GM21390 (cell line): ENCODE measurements around the gene FKBP2.

Experiments used
- ATAC-seq: cut with Tn5 transposase; IDR thresholded peaks from one replicate; pipeline ENCODE4 v1.9.1; 2021; ENCODE audit not compliant: unreplicated experiment

Gene FKBP2

GRCh38 chr11:64233913-64234586, 6.8 kb upstream of the FKBP2 start, which contains the start of gene VEGFB:
VEGFB (plus strand) TSS chr11:64234584; CDS start chr11:64234834, 250 bp downstream.
- ATAC-seq: no peak

- no peak for ATAC-seq
These were observed 6.1 kb upstream of the FKBP2 start for GRCh38 chr11:64234647-64235379.

- no peak for ATAC-seq
These were observed 5.3 kb upstream of the FKBP2 start for GRCh38 chr11:64235437-64236161.

GRCh38 chr11:64237484-64237951, 3.4 kb upstream of the FKBP2 start:
- ATAC-seq: no peak

- no peak for ATAC-seq
These were observed 2.8 kb upstream of the FKBP2 start for GRCh38 chr11:64238076-64238475.

GRCh38 chr11:64238999-64239398, 1.9 kb upstream of the FKBP2 start:
- ATAC-seq: no peak

- no peak for ATAC-seq
These were observed 1.0 kb upstream of the FKBP2 start for GRCh38 chr11:64239662-64240434.

- ATAC-seq: peak; percentile 58
These were observed 271 bp downstream of the FKBP2 start for GRCh38 chr11:64241241-64241490.

- peak; percentile 59 for ATAC-seq
These were observed 838 bp downstream of the FKBP2 start for GRCh38 chr11:64241491-64242374.

GRCh38 chr11:64243236-64243854, 2.5 kb downstream of the FKBP2 start:
- ATAC-seq: no peak

GRCh38 chr11:64244107-64244506, 3.2 kb downstream of the FKBP2 start:
- ATAC-seq: no peak

- no peak for ATAC-seq
These were observed 4.1 kb downstream of the FKBP2 start for GRCh38 chr11:64244966-64245365.

GRCh38 chr11:64245401-64245796, 4.5 kb downstream of the FKBP2 start:
- ATAC-seq: no peak

GRCh38 chr11:64245797-64246620, 5.1 kb downstream of the FKBP2 start:
- no peak for ATAC-seq

GRCh38 chr11:64246621-64246870, 5.7 kb downstream of the FKBP2 start:
- peak; percentile 6 for ATAC-seq

GRCh38 chr11:64246871-64247728, 6.2 kb downstream of the FKBP2 start, which contains the start of gene PPP1R14B:
PPP1R14B (minus strand) TSS chr11:64246943; CDS start chr11:64246673, 270 bp downstream.
- peak; percentile 35 for ATAC-seq

- no peak for ATAC-seq
These were observed 7.0 kb downstream of the FKBP2 start for GRCh38 chr11:64247729-64248531.
